Endothelial cell of umbilical vein (primary cell): ENCODE results near the gene KCNK1. TPM values are rescaled to one million over a fixed set of nuclear protein-coding genes. Genes with fewer than 3 reads are reported as not detected.

ENCODE experiments used
- BruUV-seq: library from RNA; stranded (reverse); fragments of 400-500 nt; replicated peaks from 2 replicates; lab custom pipeline; 2021; lab: Mats Ljungman, UMichigan
- CTCF ChIA-PET: fragments of 300-600, 350-600 bp; sonication (Branson Sonifier 250); formaldehyde crosslinking; loops from one replicate; lab custom pipeline; 2021; ENCODE audit warnings: antibody characterized with exemption, inconsistent platforms; lab: Charles Lee
- POLR2A ChIA-PET: fragments of 300-600, 350-600 bp; sonication (Branson Sonifier 250); formaldehyde crosslinking; loops from one replicate; lab custom pipeline; 2021; ENCODE audit warnings: antibody characterized with exemption, inconsistent platforms; lab: Charles Lee
- DNase-seq: peaks from one replicate; pipeline ENCODE4 v3.0.0-alpha.2; 2011; ENCODE audit warnings: low read depth, low spot score
- FAIRE-seq: peaks from 2 replicates; lab custom pipeline; 2011; peaks lifted over from hg19 to GRCh38; lab: Jason Lieb, UNC
- H2AFZ ChIP-seq: 2 replicates; pipeline ENCODE4 v1.6.0; 2012; ENCODE audit warnings: low read depth, low read length, control low read depth, inconsistent platforms
- H3K27ac ChIP-seq: 2 replicates; pipeline ENCODE4 v1.5.1; 2011; ENCODE audit warnings: low read depth, mild to moderate bottlenecking, control low read depth, low read length, moderate library complexity; ENCODE audit not compliant: insufficient read depth
- H3K27me3 ChIP-seq, 2 experiments: 2 replicates each; pipeline versions ENCODE4 v1.6.0 to v1.6.1; 2011; ENCODE audit warnings: low read length in 2 of 2, mixed read lengths in 1 of 2; ENCODE audit not compliant: control insufficient read depth in 2 of 2, insufficient read depth in 2 of 2
- H3K36me3 ChIP-seq, 2 experiments: 2 replicates in 1 of 2; 3 replicates in 1 of 2; pipeline ENCODE4 v1.5.1; 2011; ENCODE audit warnings: low read length in 2 of 2, mild to moderate bottlenecking in 1 of 2, moderate library complexity in 1 of 2; ENCODE audit not compliant: control insufficient read depth in 2 of 2, insufficient read depth in 2 of 2; ENCODE audit errors: extremely low read depth in 1 of 2
- H3K4me1 ChIP-seq: 3 replicates; pipeline ENCODE4 v1.5.1; 2011; ENCODE audit warnings: mild to moderate bottlenecking, low read length; ENCODE audit not compliant: control insufficient read depth, insufficient read depth; ENCODE audit errors: extremely low read depth
- H3K4me2 ChIP-seq: 2 replicates; pipeline ENCODE4 v1.6.1; 2011; ENCODE audit warnings: low read length, control low read depth, mixed read lengths; ENCODE audit not compliant: insufficient read depth
- H3K4me3 ChIP-seq, 3 experiments: fragments of 200-600 bp in 1 of 3; sonication (generic), shearing (Covaris generic) in 1 of 3; replicated peaks in 1 of 3; 2 replicates each; pipeline ENCODE4 v1.5.1; 2011 to 2016; ENCODE audit warnings: control low read depth in 3 of 3, low read length in 3 of 3, mild to moderate bottlenecking in 2 of 3, inconsistent platforms in 1 of 3, low read depth in 1 of 3, moderate library complexity in 1 of 3; ENCODE audit not compliant: insufficient read depth in 1 of 3
- H3K79me2 ChIP-seq: 2 replicates; pipeline ENCODE4 v1.6.0; 2012; ENCODE audit warnings: low read length, inconsistent platforms; ENCODE audit not compliant: control insufficient read depth, insufficient read depth
- H3K9ac ChIP-seq: replicated peaks from 2 replicates; pipeline ENCODE3; 2011; ENCODE audit warnings: low read length, control low read depth; ENCODE audit not compliant: insufficient read depth; ENCODE audit errors: extremely low read depth
- H3K9me1 ChIP-seq: replicated peaks from 3 replicates; pipeline ENCODE4 v1.6.0; 2011; ENCODE audit warnings: mild to moderate bottlenecking, low read length; ENCODE audit not compliant: control insufficient read depth, insufficient read depth; ENCODE audit errors: extremely low read depth
- H3K9me3 ChIP-seq: replicated peaks from 2 replicates; pipeline ENCODE4 v1.5.1; 2012; ENCODE audit warnings: low read length, inconsistent platforms; ENCODE audit not compliant: control insufficient read depth, insufficient read depth
- H4K20me1 ChIP-seq: replicated peaks from 2 replicates; pipeline ENCODE3; 2011; ENCODE audit warnings: mild to moderate bottlenecking, low read length; ENCODE audit not compliant: control insufficient read depth, insufficient read depth; ENCODE audit errors: extremely low read depth
- CTCF ChIP-seq, 2 donors: IDR thresholded peaks; 1 replicate in 1 of 2; 2 replicates in 1 of 2; pipeline ENCODE4 v1.5.1; 2011; ENCODE audit warnings: low read length in 2 of 2, mild to moderate bottlenecking in 2 of 2, moderate library complexity in 2 of 2, control low read depth in 1 of 2, inconsistent platforms in 1 of 2, low read depth in 1 of 2; ENCODE audit not compliant: insufficient read depth in 1 of 2; ENCODE audit errors: extremely low read depth in 1 of 2
- EZH2 ChIP-seq: IDR thresholded peaks from 2 replicates; pipeline ENCODE4 v1.6.1; 2012; ENCODE audit warnings: borderline replicate concordance, low read depth, mild to moderate bottlenecking, moderate library complexity, low read length, inconsistent platforms; ENCODE audit not compliant: severe bottlenecking
- FOS ChIP-seq: IDR thresholded peaks from 2 replicates; pipeline ENCODE4 v1.6.1; 2011; ENCODE audit warnings: mild to moderate bottlenecking, low read length, moderate library complexity, borderline replicate concordance; ENCODE audit not compliant: insufficient read depth
- GATA2 ChIP-seq: IDR thresholded peaks from 2 replicates; pipeline ENCODE4 v1.7.0; 2011; ENCODE audit warnings: low read depth, mild to moderate bottlenecking, moderate library complexity, mixed read lengths, low read length; ENCODE audit not compliant: insufficient read length, insufficient read depth
- JUN ChIP-seq: IDR thresholded peaks from 2 replicates; pipeline ENCODE4 v1.6.1; 2011; ENCODE audit warnings: borderline replicate concordance, low read depth; ENCODE audit not compliant: insufficient read length, insufficient read depth
- MAX ChIP-seq: IDR thresholded peaks from 2 replicates; pipeline ENCODE4 v1.6.1; 2011; ENCODE audit not compliant: insufficient read depth, insufficient read length
- POLR2A ChIP-seq: IDR thresholded peaks from 2 replicates; pipeline ENCODE4 v1.6.1; 2012; ENCODE audit warnings: low read depth, mild to moderate bottlenecking, control low read depth, low read length
- dilution Hi-C: fragments of 300-500 bp; cut with MboI; formaldehyde crosslinking; loops from one replicate; pipeline ENCODE4 v1.15.0; 2019; ENCODE audit warnings: low sequenced_read_pairs; ENCODE audit not compliant: extremely low pct_ligation_motif_present
- intact Hi-C: fragments of 100-400 bp; cut with micrococcal nuclease; formaldehyde crosslinking; loops from one replicate; pipeline ENCODE4 v1.10.0; 2022
- polyA plus RNA-seq, 4 experiments: library from polyadenylated mRNA; depleted of rRNA in 3 of 4; stranded (reverse) in 3 of 4; unstranded in 1 of 4; fragments of >200 nt; gene quantifications; 2 replicates each; pipeline versions ENCODE4 v1.2.1 to v1.2.3, GENCODE V29; 2011 to 2012; ENCODE audit warnings: missing spikeins in 1 of 4
- total RNA-seq: library from RNA; stranded (reverse); gene quantifications from 2 replicates; pipeline ENCODE4 v1.2.3, GENCODE V29; 2021

KCNK1 gene
- total and polyA plus RNA-seq, 2 donors (not counting 3 experiments of a cell fraction or from before 2014, with no cell fraction given) = 0.83 to 2.8 TPM

- Histone ChIP-seq H3K9ac (no peak overlapping the region), H4K20me1 (no peaks in the 10 kb centered on the region), H3K36me3 (no peaks in the 10 kb centered on the region), H2AFZ (no peak overlapping the region), H3K9me1 (no peaks in the 10 kb centered on the region), H3K4me3 (no peak overlapping the region), H3K79me2 (no peaks in the 10 kb centered on the region), H3K27me3 (peaks cover 3 to 10% of the 10 kb centered on the region in 2 experiments), H3K4me2 (no peak overlapping the region), H3K9me3 (no peaks in the 10 kb centered on the region), H3K4me1 (peaks cover 3% of the 10 kb centered on the region), H3K27ac (no peak overlapping the region)
- dilution Hi-C loops = no loop called here
- ChIA-PET POLR2A (no interaction called here), CTCF (no interaction called here)
- no TSS peak for BruUV-seq
- FAIRE-seq (no peak), DNase-seq (no peak)
- intact Hi-C loops = no loop called here
- TF ChIP-seq EZH2 (no peak), FOS (no peak), POLR2A (no peak), CTCF (IDR thresholded peaks at IDR 0.05; ENCODE audit: extremely low read depth in 1 of 2, insufficient read depth in 1 of 2, low read depth in 1 of 2, low read length in 2 of 2) (no peak), GATA2 (no peak), JUN (no peak), MAX (no peak)
Observed at GRCh38 chr1:233609926-233610325, 4.0 kb upstream of the KCNK1 start.
